GM12873 (cell line): ENCODE data around the gene ZNF530.

Source experiments
- CTCF ChIP-seq: IDR thresholded peaks from 2 replicates; pipeline ENCODE4 v1.5.1; 2012; ENCODE audit warnings: low read depth, mild to moderate bottlenecking, moderate library complexity, low read length, control low read depth; ENCODE audit not compliant: insufficient read depth; ENCODE audit errors: missing control alignments

The ZNF530 gene

GRCh38 chr19:57643734-57644133, 44.0 kb downstream of the ZNF530 start:
- no peak for TF ChIP-seq CTCF

GRCh38 chr19:57648331-57649003, 48.8 kb downstream of the ZNF530 start:
- TF ChIP-seq CTCF, result no peak

- TF ChIP-seq CTCF, result no peak
Observed at GRCh38 chr19:57651654-57651996, 51.9 kb downstream of the ZNF530 start.

- no peak for TF ChIP-seq CTCF
Observed at GRCh38 chr19:57653689-57654088, 54.0 kb downstream of the ZNF530 start.

- TF ChIP-seq CTCF, result no peak
Observed at GRCh38 chr19:57655443-57655842, 55.8 kb downstream of the ZNF530 start.

- no peak for TF ChIP-seq CTCF
Observed at GRCh38 chr19:57656346-57656745, 56.7 kb downstream of the ZNF530 start.
